ENCODE data around the gene MAP7.

The MAP7 gene

DNA sequence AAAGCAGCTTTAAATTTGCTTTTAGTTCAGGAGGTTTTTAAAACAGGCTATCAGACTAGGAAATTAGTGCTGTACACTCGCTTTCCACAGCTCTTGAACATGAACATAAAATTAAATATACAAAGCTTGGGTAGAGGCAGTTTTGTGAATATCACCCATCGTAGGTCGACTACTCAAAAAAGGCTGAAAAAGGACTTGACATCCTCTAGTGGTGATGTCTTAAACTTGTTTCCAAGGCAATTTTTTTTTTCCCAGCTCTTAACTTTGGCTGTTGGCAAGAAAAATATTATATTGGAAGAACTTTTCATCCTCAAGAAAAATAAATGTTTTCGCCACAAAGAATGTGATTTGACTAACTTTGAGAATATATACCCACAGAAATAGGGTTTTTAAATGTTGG, 2.9 kb downstream of the MAP7 start:
- no peaks in the 10 kb centered on the region for H3F3A ChIP-seq (ENCODE audit: control insufficient read depth, insufficient read depth)
- no peaks in the 10 kb centered on the region for H3K9me2 ChIP-seq (replicated peaks; ENCODE audit: control insufficient read depth, low read length)
- H3K4me3 ChIP-seq (ENCODE audit: low read length) = no peak overlapping the region
- H3K27me3 ChIP-seq (ENCODE audit: control insufficient read depth, low read length) = peaks cover 14% of the 10 kb centered on the region
- H4K20me1 ChIP-seq (ENCODE audit: control insufficient read depth, insufficient read depth, low read depth, low read length) = no peaks in the 10 kb centered on the region
- H3K9me3 ChIP-seq (ENCODE audit: control insufficient read depth, insufficient read depth, low read length) = no peaks in the 10 kb centered on the region
- no peaks in the 10 kb centered on the region for H3K4me1 ChIP-seq (ENCODE audit: control insufficient read depth, low read length)
- H3K79me2 ChIP-seq (ENCODE audit: control insufficient read depth, low read length) = no peaks in the 10 kb centered on the region
- H3K36me3 ChIP-seq (ENCODE audit: control insufficient read depth, low read length) = no peaks in the 10 kb centered on the region
- H3K27ac ChIP-seq (ENCODE audit: low read depth, low read length) = no peak overlapping the region
- TF ChIP-seq, protein P1, sequence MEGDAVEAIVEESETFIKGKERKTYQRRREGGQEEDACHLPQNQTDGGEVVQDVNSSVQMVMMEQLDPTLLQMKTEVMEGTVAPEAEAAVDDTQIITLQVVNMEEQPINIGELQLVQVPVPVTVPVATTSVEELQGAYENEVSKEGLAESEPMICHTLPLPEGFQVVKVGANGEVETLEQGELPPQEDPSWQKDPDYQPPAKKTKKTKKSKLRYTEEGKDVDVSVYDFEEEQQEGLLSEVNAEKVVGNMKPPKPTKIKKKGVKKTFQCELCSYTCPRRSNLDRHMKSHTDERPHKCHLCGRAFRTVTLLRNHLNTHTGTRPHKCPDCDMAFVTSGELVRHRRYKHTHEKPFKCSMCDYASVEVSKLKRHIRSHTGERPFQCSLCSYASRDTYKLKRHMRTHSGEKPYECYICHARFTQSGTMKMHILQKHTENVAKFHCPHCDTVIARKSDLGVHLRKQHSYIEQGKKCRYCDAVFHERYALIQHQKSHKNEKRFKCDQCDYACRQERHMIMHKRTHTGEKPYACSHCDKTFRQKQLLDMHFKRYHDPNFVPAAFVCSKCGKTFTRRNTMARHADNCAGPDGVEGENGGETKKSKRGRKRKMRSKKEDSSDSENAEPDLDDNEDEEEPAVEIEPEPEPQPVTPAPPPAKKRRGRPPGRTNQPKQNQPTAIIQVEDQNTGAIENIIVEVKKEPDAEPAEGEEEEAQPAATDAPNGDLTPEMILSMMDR (IDR thresholded peaks at IDR 0.05; ENCODE audit: low read depth, low read length, poor library complexity, severe bottlenecking) = peak; percentile 16
- TF ChIP-seq EZH2phosphoT487 (IDR thresholded peaks at IDR 0.05; ENCODE audit: borderline replicate concordance, low read length) = no peak
- no peak overlapping the region for H3K4me2 ChIP-seq (ENCODE audit: low read length)

DNA sequence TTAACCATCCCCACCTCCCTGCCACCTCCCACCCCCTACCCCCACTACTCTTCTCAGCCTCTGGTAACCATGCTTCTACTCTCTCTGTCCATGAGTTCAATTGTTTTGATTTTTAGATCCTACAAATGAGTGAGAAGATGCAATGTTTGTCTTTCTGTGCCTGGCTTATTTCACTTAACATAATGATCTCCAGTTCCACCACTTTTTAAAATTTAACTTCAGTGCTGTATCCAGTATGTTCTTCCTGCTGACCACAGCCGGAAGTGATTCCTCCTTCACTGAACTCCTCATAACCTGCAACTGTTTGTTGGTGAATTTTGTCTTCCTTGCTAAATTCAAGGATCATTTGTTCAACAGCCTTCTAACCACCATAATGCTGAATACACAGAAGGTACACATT, 3.9 kb downstream of the MAP7 start:
- Histone ChIP-seq H3F3A (ENCODE audit: control insufficient read depth, insufficient read depth) (no peaks in the 10 kb centered on the region), H4K20me1 (ENCODE audit: control insufficient read depth, insufficient read depth, low read depth, low read length) (no peaks in the 10 kb centered on the region), H3K36me3 (ENCODE audit: control insufficient read depth, low read length) (no peaks in the 10 kb centered on the region), H3K27ac (ENCODE audit: low read depth, low read length) (no peak overlapping the region), H3K9me3 (ENCODE audit: control insufficient read depth, insufficient read depth, low read length) (no peaks in the 10 kb centered on the region), H3K79me2 (ENCODE audit: control insufficient read depth, low read length) (no peaks in the 10 kb centered on the region), H3K27me3 (ENCODE audit: control insufficient read depth, low read length) (peaks cover 13% of the 10 kb centered on the region), H3K4me1 (ENCODE audit: control insufficient read depth, low read length) (no peaks in the 10 kb centered on the region), H3K9me2 (replicated peaks; ENCODE audit: control insufficient read depth, low read length) (no peaks in the 10 kb centered on the region), H3K4me2 (ENCODE audit: low read length) (no peak overlapping the region), H3K4me3 (ENCODE audit: low read length) (no peak overlapping the region)
- TF ChIP-seq, protein P1 (IDR thresholded peaks at IDR 0.05; ENCODE audit: low read depth, low read length, poor library complexity, severe bottlenecking) = no peak
- TF ChIP-seq EZH2phosphoT487 (IDR thresholded peaks at IDR 0.05; ENCODE audit: borderline replicate concordance, low read length) = no peak

DNA sequence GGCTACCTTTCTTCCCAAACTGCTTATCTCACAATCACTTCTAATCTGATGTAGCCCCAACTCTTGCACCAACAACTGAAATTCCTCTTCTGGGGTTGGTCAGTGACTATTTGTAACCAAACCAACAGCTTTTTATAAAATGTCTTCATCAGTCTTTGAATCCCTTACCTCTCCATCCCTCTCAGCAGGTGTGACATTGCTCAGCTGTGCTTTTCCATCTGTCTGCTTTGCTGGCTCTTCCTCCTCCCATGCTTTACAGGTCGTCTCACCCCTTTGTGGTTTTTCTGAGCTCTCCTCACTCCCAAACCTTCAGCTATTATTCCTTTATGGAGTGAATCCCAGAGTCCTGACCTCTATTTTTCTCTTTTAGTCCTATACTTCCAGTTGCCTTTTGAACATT, 5.9 kb downstream of the MAP7 start:
- no peak overlapping the region for H3K27ac ChIP-seq (ENCODE audit: low read depth, low read length)
- H3K79me2 ChIP-seq (ENCODE audit: control insufficient read depth, low read length) = no peaks in the 10 kb centered on the region

More for the DNA sequence above, 5.9 kb downstream of the MAP7 start:
- Histone ChIP-seq H3K4me3 (ENCODE audit: low read length) (no peak overlapping the region), H3K9me3 (ENCODE audit: control insufficient read depth, insufficient read depth, low read length) (no peaks in the 10 kb centered on the region), H3K4me1 (ENCODE audit: control insufficient read depth, low read length) (no peaks in the 10 kb centered on the region), H3K9me2 (replicated peaks; ENCODE audit: control insufficient read depth, low read length) (no peaks in the 10 kb centered on the region), H3K4me2 (ENCODE audit: low read length) (no peak overlapping the region), H3K36me3 (ENCODE audit: control insufficient read depth, low read length) (no peaks in the 10 kb centered on the region), H4K20me1 (ENCODE audit: control insufficient read depth, insufficient read depth, low read depth, low read length) (no peaks in the 10 kb centered on the region), H3F3A (ENCODE audit: control insufficient read depth, insufficient read depth) (no peaks in the 10 kb centered on the region), H3K27me3 (ENCODE audit: control insufficient read depth, low read length) (peaks cover 19% of the 10 kb centered on the region)
- no peak for TF ChIP-seq EZH2phosphoT487 (IDR thresholded peaks at IDR 0.05; ENCODE audit: borderline replicate concordance, low read length)
- TF ChIP-seq, protein P1 (IDR thresholded peaks at IDR 0.05; ENCODE audit: low read depth, low read length, poor library complexity, severe bottlenecking) = no peak

Measured in DOHH2 (cell line).